ENCODE measurements around the gene ARL13A.

DNA sequence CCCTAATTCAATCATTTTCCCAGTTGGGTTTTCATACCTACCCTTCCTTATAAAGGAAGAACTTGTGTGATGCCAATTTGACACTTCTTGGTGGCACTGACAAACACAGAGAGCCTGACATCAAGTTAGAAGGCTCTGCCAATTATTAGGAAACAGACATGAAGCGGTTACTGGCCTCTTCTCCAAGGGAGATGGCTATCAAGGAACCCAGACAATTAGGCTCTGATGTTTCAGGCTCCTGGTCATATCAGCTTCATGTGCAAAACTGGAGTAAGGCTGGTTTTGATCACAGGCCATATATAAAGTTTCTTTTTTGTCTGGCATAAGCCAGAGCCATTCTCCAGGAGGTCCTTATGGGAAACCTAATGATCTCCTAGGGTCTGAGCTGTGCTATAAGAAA lies 428 bp downstream of the ARL13A start:
- TF ChIP-seq EZH2 (IDR thresholded peaks at IDR 0.05; ENCODE audit: insufficient read depth, low read length): no peak
- TF ChIP-seq, protein P1, sequence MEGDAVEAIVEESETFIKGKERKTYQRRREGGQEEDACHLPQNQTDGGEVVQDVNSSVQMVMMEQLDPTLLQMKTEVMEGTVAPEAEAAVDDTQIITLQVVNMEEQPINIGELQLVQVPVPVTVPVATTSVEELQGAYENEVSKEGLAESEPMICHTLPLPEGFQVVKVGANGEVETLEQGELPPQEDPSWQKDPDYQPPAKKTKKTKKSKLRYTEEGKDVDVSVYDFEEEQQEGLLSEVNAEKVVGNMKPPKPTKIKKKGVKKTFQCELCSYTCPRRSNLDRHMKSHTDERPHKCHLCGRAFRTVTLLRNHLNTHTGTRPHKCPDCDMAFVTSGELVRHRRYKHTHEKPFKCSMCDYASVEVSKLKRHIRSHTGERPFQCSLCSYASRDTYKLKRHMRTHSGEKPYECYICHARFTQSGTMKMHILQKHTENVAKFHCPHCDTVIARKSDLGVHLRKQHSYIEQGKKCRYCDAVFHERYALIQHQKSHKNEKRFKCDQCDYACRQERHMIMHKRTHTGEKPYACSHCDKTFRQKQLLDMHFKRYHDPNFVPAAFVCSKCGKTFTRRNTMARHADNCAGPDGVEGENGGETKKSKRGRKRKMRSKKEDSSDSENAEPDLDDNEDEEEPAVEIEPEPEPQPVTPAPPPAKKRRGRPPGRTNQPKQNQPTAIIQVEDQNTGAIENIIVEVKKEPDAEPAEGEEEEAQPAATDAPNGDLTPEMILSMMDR (IDR thresholded peaks at IDR 0.05; ENCODE audit: insufficient read depth, low read depth, low read length): no peak
